Astrocyte of the spinal cord (primary cell): ENCODE results near the gene SP100.

ENCODE experiments used
- DNase-seq: peaks from one replicate; pipeline ENCODE4 v3.0.0; 2011; ENCODE audit warnings: low read depth, low spot score
- H3K4me3 ChIP-seq: 2 replicates; pipeline ENCODE4 v1.5.1; 2011; ENCODE audit warnings: low read depth, mild to moderate bottlenecking, low read length, moderate library complexity
- CTCF ChIP-seq: IDR thresholded peaks from 2 replicates; pipeline ENCODE4 v1.5.1; 2012; ENCODE audit warnings: low read depth, mild to moderate bottlenecking, low read length, inconsistent platforms
- in situ Hi-C: cut with HindIII; loops from 2 replicates; pipeline ENCODE4 v1.10.0; 2017; ENCODE audit warnings: low sequenced_read_pairs

The SP100 gene

DNA sequence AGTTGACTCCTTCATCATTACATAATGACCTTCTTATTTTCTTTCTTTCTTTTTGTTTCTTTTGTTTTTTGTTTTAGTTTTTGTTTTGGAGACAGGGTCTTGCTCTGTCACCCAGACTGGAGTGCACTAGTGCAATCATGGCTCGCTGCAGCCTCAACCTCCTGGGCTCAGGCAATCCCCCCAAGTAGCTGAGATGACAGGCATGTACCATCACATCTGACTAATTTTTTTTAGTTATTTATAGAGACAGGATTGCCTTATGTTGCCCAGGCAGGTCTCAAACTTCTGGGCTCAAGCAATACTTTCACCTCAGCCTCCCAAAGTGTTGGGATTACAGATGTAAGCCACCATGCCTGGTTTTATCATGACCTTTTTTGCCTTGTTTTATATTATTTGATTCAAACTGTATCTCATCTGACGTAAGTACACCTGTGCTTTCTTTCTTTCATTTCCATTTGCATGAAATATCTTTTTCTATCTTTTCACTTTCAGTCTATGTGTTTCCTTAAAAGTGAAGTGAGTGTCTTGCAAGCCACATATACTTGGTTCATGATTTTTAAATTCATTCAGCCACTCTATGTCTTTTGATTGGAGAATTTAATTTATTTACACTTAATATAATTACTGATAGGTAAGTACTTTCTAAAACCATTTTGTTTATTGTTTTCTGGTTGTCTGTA lies 39.1 kb downstream of the SP100 start:
- TF ChIP-seq CTCF: no peak
- DNase-seq: no peak
- in situ Hi-C loops: no loop called here
- H3K4me3 ChIP-seq: no peak overlapping the region

DNA sequence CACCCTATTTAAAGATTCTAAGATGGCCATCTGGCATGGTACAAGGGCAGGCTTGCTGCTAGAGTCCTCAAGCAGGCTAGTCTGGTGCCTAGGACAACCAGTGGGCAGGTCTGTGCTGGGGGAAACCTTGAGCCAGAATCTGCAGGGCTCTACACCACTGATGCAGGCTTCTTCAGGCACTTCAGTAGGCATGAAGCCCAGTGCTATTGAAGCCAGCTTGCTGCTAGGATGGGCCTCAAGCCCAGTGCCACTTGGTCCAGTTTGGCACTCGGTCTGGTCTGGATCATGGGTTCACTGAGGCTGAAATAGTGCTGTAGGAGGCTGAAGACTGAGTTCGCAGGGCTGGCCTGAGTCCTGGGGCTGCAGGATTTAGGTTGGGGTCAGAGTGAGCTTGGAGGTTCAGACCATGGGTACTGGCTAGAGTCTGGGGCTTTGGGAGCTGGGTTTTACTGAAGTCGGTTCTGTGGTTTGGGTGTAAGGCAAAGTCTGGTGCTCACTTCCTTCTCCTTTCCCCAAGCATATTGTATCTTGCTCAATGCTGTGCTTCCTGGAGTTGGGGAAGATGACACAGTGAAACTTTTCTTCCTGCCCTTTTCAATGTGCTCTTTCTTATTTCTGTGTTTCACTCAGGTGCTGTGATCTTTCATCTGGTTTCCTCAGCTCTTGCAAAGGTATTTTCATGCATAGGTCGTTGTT lies 41.2 kb downstream of the SP100 start:
- no peak for DNase-seq
- in situ Hi-C loops: no loop called here
- TF ChIP-seq CTCF: no peak
- no peak overlapping the region for H3K4me3 ChIP-seq

GRCh38 chr2:230457793-230458192 lies 41.8 kb downstream of the SP100 start:
- DNase-seq: no peak
- no peak for TF ChIP-seq CTCF
- no peak overlapping the region for H3K4me3 ChIP-seq
- in situ Hi-C loops: no loop called here

DNA sequence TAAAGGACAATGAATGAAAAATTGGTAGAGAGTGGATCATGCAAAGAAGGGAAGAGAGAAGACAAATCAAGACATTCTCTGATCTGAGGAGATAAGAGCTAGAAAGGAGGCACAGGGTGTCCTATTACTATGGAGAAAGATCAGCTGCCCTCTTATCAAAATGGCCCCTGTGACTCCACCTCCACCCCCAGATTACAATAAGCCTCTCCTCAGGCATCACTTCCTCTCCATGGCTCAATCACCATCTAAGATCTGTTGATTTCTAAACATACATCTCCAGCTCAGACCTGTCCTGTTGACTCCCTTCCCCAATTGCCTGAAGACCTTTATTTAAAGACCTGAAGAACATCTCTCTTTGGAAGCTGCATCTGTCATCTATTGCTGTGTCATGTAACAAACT lies 43.2 kb downstream of the SP100 start:
- no peak for DNase-seq
- in situ Hi-C loops: no loop called here
- TF ChIP-seq CTCF: no peak
- no peak overlapping the region for H3K4me3 ChIP-seq

GRCh38 chr2:230471074-230471473 lies 55.1 kb downstream of the SP100 start:
- in situ Hi-C loops: no loop called here
- no peak overlapping the region for H3K4me3 ChIP-seq
- no peak for DNase-seq
- no peak for TF ChIP-seq CTCF

DNA sequence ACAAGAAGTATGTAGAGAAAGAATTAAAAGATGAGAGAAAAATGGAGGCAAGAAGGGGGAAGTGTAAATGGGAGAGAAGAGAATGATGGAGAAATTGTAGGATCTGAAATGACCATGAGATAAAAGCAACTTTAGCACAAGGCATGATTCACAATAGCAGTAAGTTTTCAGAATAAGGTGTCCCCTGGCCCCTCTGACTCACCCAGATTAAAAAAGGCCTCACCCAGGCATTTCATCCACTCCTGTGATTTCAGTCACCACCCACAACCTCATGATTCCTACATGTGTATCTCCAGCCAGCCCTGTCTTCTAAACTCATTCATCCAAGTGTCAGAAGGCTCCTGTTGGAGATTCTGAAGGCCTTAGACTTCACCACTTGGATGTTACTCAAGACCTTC lies 56.6 kb downstream of the SP100 start:
- in situ Hi-C loops: no loop called here
- peak; percentile 52 for DNase-seq

More for the DNA sequence above, 56.6 kb downstream of the SP100 start:
- no peak for TF ChIP-seq CTCF
- H3K4me3 ChIP-seq: no peak overlapping the region
